PC-9 (cell line): ENCODE measurements around the gene BBS9. TPM values are rescaled to one million over a fixed set of nuclear protein-coding genes. Genes with fewer than 3 reads are reported as not detected.

Experiments
- BruUV-seq: library from RNA; stranded (reverse); fragments of 400-500 nt; replicated peaks from 2 replicates; lab custom pipeline; 2021; lab: Mats Ljungman, UMichigan
- CTCF ChIA-PET: fragments of 300-600 bp; sonication (Branson Sonifier 250); formaldehyde crosslinking; loops from one replicate; lab custom pipeline; 2022; ENCODE audit warnings: antibody characterized with exemption; lab: Charles Lee
- POLR2A ChIA-PET: fragments of 300-600 bp; sonication (Branson Sonifier 250); formaldehyde crosslinking; loops from one replicate; lab custom pipeline; 2022; ENCODE audit warnings: antibody characterized with exemption; ENCODE audit not compliant: unreplicated experiment; lab: Charles Lee
- DNase-seq, 2 experiments: peaks; one replicate each; pipeline versions ENCODE4 v3.0.0 to v3.0.0-alpha.2; 2015 to 2022; ENCODE audit warnings: mixed read lengths in 1 of 2
- H2AFZ ChIP-seq: fragments of 200-600 bp; sonication (generic); 2 replicates; pipeline ENCODE4 v1.8.1; 2017; ENCODE audit warnings: antibody characterized with exemption
- H3F3A ChIP-seq: fragments of 200-600 bp; sonication (generic); 2 replicates; pipeline ENCODE4 v1.8.1; 2017; ENCODE audit warnings: antibody characterized with exemption, mild to moderate bottlenecking, low read depth; ENCODE audit not compliant: insufficient read depth
- H3K27ac ChIP-seq: fragments of 200-600 bp; sonication (generic); 2 replicates; pipeline ENCODE4 v1.6.1; 2016; ENCODE audit warnings: mixed run types
- H3K27me3 ChIP-seq: fragments of 200-600 bp; sonication (generic); 2 replicates; pipeline ENCODE4 v1.6.1; 2016; ENCODE audit warnings: low read depth, mixed run types; ENCODE audit not compliant: insufficient read depth
- H3K36me3 ChIP-seq: fragments of 200-600 bp; sonication (generic); 2 replicates; pipeline ENCODE4 v1.6.1; 2016; ENCODE audit warnings: low read depth, mixed run types
- H3K4me1 ChIP-seq: fragments of 200-600 bp; sonication (generic); replicated peaks from 2 replicates; pipeline ENCODE4 v1.6.1; 2016; ENCODE audit warnings: mixed run types; ENCODE audit not compliant: insufficient read depth
- H3K4me2 ChIP-seq: fragments of 200-600 bp; sonication (generic); 2 replicates; pipeline ENCODE4 v1.6.1; 2017; ENCODE audit warnings: mixed run types
- H3K4me3 ChIP-seq: fragments of 200-600 bp; sonication (generic); 2 replicates; pipeline ENCODE4 v1.6.1; 2016; ENCODE audit warnings: mixed run types
- H3K79me2 ChIP-seq: fragments of 200-600 bp; sonication (generic); 2 replicates; pipeline ENCODE4 v1.6.1; 2017; ENCODE audit warnings: low read depth, mixed run types
- H3K9me2 ChIP-seq: fragments of 200-600 bp; sonication (generic); 2 replicates; pipeline ENCODE4 v1.8.1; 2017; ENCODE audit warnings: mild to moderate bottlenecking; ENCODE audit not compliant: insufficient read depth
- H3K9me3 ChIP-seq: fragments of 200-600 bp; sonication (generic); 2 replicates; pipeline ENCODE4 v1.8.1; 2016; ENCODE audit warnings: low read depth; ENCODE audit not compliant: insufficient read depth
- H4K20me1 ChIP-seq: fragments of 200-600 bp; sonication (generic); 2 replicates; pipeline ENCODE4 v1.8.1; 2017; ENCODE audit not compliant: insufficient read depth
- CTCF ChIP-seq: fragments of 200-600 bp; sonication (generic); conservative IDR thresholded peaks from 2 replicates; pipeline ENCODE4 v1.6.1; 2017; ENCODE audit warnings: mixed run types, antibody characterized with exemption, mild to moderate bottlenecking, moderate library complexity
- EZH2 ChIP-seq: fragments of 200-600 bp; sonication (generic); IDR thresholded peaks from 2 replicates; pipeline ENCODE4 v1.8.0; 2017; ENCODE audit warnings: antibody characterized with exemption, low read depth
- intact Hi-C: fragments of 100-400 bp; cut with micrococcal nuclease; formaldehyde crosslinking; loops from one replicate; pipeline ENCODE4 v1.10.0; 2022; ENCODE audit not compliant: unreplicated experiment
- total RNA-seq: library from RNA; stranded (reverse); gene quantifications from 2 replicates; pipeline ENCODE4 v1.2.3, GENCODE V29; 2021

Gene BBS9
- total RNA-seq, 1 experiment from 2014 or later = 12.4 TPM

DNA sequence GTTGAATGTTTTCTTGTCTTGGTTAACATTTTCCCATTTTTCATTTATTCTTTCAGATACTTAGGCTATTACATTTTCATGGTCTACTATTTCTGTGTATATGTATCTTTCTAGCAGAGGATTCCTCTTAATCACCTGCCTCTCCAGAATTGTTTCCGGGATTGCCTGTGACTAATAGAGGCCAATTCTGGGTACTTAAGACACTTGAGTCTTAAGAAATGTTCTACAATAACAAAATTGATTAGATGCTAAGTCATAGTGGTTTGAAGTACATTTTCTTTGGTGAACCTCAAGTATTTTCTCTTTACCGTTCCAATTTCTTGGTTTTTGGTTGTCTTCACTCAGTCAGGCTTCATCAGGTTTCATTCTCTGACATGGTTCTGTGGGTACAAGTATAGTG lies 26.4 kb downstream of the BBS9 start:
- no peaks in the 10 kb centered on the region for H3K9me2 ChIP-seq
- no peaks in the 10 kb centered on the region for H3K27me3 ChIP-seq
- H3K4me1 ChIP-seq = no peaks in the 10 kb centered on the region
- H3K4me2 ChIP-seq = no peak overlapping the region
- POLR2A ChIA-PET = no interaction called here
- H4K20me1 ChIP-seq = no peaks in the 10 kb centered on the region
- H3K27ac ChIP-seq = no peak overlapping the region
- intact Hi-C loops = no loop called here
- H3K4me3 ChIP-seq = no peak overlapping the region
- CTCF ChIA-PET = no interaction called here
- TF ChIP-seq CTCF (no peak), EZH2 (no peak)
- H3K9me3 ChIP-seq = no peaks in the 10 kb centered on the region
- no TSS peak for BruUV-seq
- no peak for DNase-seq
- no peaks in the 10 kb centered on the region for H3K79me2 ChIP-seq
- H2AFZ ChIP-seq = no peak overlapping the region
- no peaks in the 10 kb centered on the region for H3K36me3 ChIP-seq
- no peaks in the 10 kb centered on the region for H3F3A ChIP-seq

DNA sequence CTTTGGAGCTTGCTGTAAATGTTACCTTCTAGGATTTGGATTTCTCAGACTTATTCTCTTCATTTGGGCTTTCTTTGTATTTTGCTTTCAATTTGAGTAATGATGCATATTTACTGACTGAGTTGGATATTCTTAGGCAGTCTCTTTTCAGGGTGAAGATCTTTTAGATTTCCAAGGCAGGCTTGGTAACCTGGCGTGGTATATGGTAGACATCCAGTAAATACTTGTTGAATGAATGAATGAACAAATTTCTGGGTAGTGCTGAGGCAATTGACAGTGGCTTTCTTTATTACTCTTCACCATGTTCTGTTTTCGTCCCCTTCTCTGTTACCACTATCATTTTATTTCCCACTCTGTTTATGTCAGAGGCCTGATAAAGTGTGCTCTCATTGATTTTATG lies 27.1 kb downstream of the BBS9 start:
- no peak overlapping the region for H2AFZ ChIP-seq
- ChIA-PET CTCF (no interaction called here), POLR2A (no interaction called here)
- intact Hi-C loops = no loop called here
- no peaks in the 10 kb centered on the region for H3K9me3 ChIP-seq
- H4K20me1 ChIP-seq = no peaks in the 10 kb centered on the region
- no peaks in the 10 kb centered on the region for H3K79me2 ChIP-seq
- no peaks in the 10 kb centered on the region for H3K9me2 ChIP-seq
- H3K4me2 ChIP-seq = no peak overlapping the region
- H3K4me3 ChIP-seq = no peak overlapping the region
- BruUV-seq = no TSS peak
- H3K27ac ChIP-seq = no peak overlapping the region
- H3K36me3 ChIP-seq = no peaks in the 10 kb centered on the region
- H3K4me1 ChIP-seq = no peaks in the 10 kb centered on the region
- H3F3A ChIP-seq = no peaks in the 10 kb centered on the region
- TF ChIP-seq EZH2 (no peak), CTCF (no peak)
- DNase-seq = no peak
- H3K27me3 ChIP-seq = no peaks in the 10 kb centered on the region

DNA sequence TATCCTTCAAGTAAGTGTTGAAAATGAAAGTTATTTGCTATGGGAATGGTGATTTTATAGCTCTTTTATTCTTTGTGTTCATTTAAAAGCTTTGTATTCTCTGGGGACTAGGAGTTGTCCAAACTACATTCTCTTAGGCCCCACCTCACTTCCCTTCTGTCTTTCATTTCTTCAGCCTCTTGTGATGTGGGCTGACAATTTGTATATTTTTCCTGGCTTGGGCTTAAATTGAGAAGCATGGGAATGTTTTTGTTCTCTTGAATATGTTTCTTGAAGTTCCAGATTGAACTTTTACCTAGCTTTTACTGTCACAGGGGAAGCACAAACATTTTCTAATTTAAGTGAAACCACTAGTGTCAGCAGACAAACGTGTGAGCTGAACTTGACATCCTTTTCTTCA lies 27.9 kb downstream of the BBS9 start:
- TF ChIP-seq CTCF (no peak), EZH2 (no peak)
- no peaks in the 10 kb centered on the region for H3F3A ChIP-seq
- CTCF ChIA-PET = no interaction called here
- H3K4me1 ChIP-seq = no peaks in the 10 kb centered on the region
- no peaks in the 10 kb centered on the region for H3K79me2 ChIP-seq
- POLR2A ChIA-PET = no interaction called here
- intact Hi-C loops = no loop called here
- H4K20me1 ChIP-seq = no peaks in the 10 kb centered on the region
- no peak overlapping the region for H3K4me2 ChIP-seq
- H3K4me3 ChIP-seq = no peak overlapping the region
- no peak overlapping the region for H3K27ac ChIP-seq
- no peak overlapping the region for H2AFZ ChIP-seq
- H3K27me3 ChIP-seq = no peaks in the 10 kb centered on the region
- DNase-seq = no peak
- no peaks in the 10 kb centered on the region for H3K9me2 ChIP-seq
- H3K36me3 ChIP-seq = no peaks in the 10 kb centered on the region
- BruUV-seq = no TSS peak
- H3K9me3 ChIP-seq = no peaks in the 10 kb centered on the region
